Epidermal melanocyte (primary cell): ENCODE measurements around the gene PWWP3B.
A peak's percentile ranks its signal among the peaks of the same experiment; 100 is the strongest.
"Not testable (repeated sequence)": the region's sequence is repeated elsewhere in the genome, so short reads cannot be mapped to it uniquely, and the experiment has no call there.

Experiments used
- DNase-seq: peaks from one replicate; pipeline ENCODE4 v3.0.0; 2011; ENCODE audit warnings: low spot score; ENCODE audit not compliant: insufficient read length

Gene PWWP3B

DNA sequence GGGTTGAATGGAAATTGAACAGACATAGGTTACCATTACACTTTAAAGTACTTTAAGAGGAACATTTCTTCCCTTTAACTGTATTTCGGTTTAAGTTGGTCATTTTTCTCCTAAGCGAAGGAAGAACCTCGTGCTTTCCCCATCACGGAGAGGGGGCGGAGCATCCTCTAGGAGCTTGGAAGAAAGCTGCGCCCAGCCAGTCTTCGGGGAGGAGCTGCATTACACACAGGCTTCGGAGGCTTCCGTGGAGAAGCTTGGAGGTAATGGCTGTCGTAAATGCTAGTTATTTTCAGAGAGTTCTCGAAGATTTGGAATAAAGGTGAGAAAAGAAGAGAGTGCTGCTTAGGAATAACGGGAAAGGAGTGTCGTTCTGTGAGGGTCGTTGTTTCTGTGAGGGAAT is at the start of gene PWWP3B:
Gene PWWP3B, plus strand, starts transcription at position 199 of the 400 bp plus-strand sequence. CDS start 37,128 bp downstream, outside the sequence.
- DNase-seq, result no peak

DNA sequence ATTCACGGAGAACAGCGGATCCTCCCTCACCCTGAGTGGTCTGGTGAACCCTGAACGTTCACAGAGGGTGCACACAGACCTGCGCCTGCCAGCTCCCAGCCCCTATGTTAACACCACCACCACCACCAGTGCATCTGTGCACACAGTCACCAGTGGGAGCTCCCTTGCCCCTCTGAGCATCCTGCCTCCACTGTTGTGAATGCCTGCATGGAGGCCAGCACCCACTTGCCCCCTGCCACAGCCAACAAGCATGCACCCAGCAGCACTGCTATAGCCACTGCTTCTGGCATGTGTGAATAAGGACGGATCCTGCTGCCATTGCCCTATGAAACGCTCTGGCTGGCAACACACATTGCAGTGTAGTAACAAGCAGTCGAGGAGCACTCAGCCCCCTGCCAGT is 29.1 kb upstream of the PWWP3B start:
- DNase-seq, result no peak

DNA sequence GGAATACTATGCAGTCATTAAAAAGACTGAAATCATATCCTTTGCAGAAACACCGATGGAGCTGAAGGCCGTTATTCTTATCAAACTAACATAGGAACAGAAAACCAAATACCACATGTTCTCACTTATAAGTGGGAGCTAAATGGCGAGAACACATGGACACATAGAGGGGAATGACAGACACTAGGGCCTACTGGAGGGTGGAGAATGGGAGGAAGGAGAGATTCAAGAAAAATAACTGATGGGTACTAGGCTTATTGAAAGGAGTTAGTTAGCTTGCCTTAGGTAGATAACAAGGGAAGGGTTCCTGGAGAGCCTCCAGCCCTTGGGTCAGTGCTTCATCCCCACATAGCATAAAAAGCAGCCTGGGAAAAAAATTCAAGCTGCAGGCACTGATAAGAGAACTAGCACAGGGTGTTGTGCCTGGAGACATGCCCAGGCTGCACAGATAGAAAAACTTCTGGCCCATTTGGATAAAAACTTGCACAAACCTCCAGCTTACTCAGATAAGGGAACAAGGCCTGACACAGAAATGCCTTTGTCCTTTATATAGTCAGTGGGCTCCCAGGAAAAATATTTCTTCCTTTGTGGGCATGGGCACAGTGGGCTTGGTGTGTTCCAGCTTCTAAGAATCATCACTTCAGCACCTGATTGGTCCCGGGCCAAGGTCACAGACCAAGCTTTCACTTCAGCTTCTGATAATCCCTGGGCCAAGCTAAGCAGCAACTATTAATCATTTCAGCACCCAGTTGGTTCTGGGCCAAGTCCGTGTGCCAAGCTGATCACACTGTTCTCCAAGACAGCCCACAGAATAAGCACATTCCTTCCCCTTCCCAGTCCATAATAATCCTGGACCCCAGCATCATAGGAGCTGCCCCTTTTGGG is 23.1 kb upstream of the PWWP3B start:
- no peak for DNase-seq

DNA sequence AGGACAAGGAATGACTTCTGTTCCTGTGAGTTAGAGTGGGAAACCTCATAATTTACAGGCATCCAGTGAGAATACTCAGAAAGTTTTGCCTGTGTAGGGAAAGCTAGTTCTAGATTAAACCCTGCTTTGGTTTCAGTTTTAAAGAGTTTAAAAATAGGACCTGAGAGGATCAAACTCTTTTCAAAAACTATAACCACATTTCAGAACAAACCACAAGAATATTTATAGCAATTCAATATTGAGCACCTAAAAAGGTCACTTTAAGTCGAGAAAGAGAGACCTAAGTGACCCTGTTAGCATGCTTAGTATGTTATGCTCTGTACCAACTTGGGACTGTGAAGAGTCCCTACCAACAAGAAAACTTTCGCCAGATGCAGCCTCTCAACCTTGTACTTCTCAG is 17.4 kb upstream of the PWWP3B start:
- DNase-seq, result no peak

DNA sequence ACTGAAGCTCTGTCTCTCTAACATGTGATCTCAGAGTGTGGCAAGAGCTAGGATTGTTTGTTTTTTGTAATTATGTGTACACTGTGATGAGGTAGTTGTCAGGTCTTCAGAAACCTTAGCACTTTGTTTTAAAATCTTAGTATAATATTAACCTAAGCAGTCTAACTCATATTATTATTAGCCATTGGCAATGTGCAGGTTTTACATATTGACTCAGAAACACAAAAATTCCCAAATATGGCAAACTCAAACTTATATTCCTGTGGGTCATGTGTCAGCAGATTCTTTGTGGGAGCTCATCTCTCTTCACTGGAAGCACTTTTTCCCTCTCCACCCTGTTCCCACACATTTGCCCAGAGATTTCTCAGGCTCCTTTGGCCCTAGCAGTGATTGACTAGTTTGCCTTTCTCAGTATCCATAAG is 8.2 kb upstream of the PWWP3B start:
- no peak for DNase-seq

DNA sequence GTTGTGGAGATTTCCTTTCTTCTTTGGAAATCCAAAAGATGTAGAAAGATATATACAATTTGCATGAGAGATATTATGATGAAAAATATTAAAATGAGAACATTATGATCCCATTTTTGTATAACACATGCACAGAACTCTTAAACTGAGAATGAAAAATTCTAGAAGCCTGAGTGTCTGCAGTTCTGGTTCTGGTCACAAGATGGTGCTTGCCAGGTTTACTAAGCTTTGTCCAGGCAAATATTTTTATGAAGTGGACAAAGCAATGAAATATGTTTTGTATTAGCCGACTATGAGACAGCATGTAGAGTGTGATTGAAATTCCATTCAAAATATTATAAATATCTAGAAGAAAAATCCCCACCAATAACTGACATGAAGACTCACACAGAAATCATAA is 2.2 kb downstream of the PWWP3B start:
- no peak for DNase-seq

DNA sequence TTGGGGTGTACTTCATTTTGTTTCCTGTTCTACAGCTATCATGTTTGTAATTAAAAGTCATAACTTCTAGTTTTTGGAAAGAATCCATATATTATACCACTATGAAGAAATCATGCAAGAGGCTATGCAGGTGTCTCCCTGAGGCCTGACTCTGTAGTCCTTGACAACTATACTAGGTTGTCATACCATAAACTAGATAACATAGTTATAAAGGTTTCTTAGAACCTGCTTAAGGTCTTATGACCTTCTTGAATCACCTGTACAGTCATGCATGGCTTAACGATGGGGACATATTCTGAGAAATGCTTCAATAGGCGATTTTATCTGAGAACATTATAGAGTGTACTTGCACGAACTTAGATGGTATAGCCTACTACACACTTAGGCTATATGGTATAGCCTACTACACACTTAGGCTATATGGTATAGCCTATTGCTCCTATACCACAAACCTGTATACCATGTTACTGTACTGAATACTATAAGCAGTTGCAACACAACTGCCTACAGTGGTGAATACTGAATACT is 3.3 kb downstream of the PWWP3B start:
- no peak for DNase-seq

DNA sequence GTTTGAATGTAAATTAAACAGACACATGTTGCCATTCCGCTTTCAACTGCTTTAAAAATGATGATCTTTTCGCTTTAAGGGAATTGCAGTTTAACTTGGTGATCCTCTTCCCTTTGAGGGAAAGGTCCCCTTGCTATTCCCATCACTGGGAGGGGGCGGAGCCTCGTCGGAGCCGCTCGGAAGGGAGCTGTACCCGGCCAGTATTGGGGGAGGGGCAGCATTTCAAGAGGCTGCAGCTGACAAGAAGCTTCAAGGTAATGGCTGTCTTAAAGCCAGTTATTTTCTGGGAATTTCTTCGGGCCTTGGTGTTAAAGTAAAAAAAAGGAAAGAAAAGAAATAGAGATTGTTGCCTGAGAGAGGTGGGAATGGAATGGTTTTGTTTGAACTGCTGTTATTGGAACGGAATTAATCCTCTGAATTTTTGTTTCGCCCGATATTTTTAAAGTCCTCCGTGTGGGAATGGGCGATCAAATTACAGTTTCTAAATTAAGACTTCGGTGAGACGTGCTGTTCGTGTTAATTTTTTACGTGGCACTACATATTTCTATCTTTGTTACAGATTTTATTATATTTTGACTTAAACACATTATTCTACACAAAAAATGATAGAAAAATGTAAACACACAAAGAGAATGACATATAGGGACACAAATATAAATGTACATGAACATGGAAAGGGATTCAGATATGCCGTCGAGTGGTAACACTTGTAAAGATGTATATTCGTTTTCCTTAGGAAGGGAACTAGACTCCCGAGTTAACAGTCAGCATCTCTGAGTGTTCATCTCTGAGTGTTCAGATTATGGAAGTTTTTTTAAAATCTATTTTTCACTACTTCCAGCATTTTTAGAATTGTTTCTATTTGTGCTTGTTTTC is 9.2 kb downstream of the PWWP3B start:
- peak; percentile 7 for DNase-seq

DNA sequence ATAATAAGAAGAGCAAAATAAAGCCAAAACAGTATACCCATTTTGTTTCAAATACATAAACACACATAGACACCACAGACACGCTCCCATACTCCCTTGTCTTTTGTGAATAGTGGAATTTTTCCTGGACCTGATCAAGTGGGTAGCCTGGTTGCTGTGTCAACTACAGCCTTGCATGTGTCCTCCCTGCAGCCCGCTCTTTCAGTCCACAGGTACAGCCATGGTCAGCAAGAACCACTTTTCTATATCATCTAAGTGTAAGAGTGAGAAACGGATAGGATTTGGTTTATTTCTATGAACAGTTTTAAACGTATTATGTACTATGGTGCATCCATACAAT is 9.8 kb downstream of the PWWP3B start:
- DNase-seq, result no peak

DNA sequence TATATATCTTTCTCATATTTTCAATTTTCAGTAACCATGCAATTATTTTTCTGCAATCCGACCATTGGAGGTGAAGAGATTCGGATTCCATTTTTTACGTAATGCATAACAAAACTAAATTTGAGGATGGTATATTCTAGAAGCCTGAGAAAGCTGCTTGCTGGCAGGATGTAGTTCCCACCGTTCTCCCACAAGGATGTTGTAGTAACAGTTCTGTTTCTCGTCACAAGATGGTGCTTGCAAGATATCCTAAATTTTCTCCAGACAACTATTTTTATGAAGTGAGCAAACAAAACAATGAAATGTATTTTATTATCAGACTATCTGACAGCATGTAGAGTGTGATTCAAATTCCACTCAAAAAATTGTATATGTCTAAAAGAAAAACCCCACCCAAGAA is 10.7 kb downstream of the PWWP3B start:
- DNase-seq, result peak; percentile 8

DNA sequence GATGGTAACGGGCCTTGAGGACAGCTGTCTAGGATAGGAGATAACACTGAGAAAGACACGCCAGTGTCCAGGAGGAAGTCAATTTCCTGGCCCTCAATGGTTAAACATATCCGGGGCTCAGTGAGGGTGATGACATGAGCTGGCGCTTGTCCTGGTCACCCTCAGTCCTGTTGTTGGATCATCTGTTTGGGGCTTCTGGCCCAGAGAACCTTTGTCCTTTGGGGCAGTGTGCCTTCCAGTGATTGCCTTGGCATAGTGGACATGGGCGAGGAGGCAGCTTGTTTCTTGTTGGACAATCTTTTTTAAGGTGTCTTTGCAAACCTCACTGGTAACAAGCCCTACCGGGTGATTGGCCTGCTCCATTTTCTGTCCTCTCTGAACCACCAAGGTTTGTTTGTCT is 15.6 kb downstream of the PWWP3B start:
- not testable (repeated sequence) for DNase-seq

DNA sequence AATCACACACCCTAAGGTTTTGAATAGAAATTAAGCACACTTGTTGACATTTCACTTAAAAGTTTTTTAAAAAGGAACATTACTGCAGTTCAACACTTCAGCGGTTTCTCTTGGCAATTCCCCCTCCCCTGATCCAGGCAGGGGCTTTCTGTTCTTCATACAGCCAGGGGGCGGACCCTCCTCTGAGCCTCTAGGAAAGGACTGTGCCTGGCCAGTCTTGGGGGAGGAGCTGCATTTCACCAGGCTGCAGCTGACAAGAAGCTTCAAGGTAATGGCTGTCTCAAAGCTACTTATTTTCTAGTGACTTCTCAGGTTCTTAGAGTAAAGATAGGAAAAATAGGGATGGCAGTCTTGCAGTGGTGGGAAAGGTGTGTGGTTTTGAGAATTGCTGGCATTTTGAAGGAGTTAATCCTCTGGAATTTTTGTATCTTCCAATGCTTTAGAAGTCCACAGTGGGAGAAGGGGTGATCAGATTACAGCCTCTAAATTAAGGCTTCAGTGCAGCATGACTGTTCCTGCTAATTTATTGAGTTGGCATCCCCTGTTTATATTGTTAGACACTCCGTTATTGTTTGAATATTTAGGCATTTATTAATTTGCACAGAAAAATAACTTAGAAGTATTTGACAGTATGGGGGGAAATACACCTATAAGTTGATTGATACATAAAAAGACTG is 33.5 kb downstream of the PWWP3B start:
- no peak for DNase-seq

DNA sequence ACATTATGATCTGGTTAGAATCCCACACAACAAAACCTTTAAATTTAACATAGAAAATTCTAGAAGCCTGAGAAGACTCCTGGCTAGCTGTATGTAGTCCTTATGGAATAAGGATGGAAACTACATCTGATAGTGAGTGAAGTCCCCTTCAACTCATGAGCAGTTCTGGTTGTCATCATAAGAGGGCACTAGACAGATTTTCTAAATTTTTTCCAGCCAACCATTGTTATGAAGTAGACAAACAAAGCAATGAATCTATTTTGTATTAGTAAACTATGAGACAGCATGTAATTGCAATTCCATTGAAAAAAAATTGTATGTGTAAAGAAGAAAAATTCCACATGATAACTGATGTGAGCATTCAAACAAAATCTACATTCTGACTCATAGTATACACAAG is 35.2 kb downstream of the PWWP3B start:
- no peak for DNase-seq

DNA sequence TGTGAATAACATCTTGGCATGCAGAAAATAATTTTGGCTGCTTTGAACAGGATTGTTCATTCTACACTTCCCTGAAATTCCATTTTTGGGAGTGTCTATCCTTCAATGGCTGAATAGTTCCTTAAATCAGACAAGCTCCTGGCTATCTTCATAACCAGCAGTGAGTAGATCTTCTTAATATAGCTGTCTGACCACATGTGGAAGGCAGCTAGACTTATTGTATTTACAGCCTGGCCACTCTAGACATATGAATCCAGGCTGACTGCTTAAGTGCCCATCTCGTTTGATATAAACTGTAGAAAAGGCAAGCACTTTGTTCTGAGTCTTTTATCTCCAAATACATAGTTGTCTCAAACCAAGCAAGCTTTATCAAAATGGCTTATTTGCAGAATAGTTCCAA is 40.0 kb downstream of the PWWP3B start:
- no peak for DNase-seq
